HepG2 (cell line): ENCODE measurements around the gene LENEP. TPM values are rescaled to one million over a fixed set of nuclear protein-coding genes. Genes with fewer than 3 reads are reported as not detected.

ENCODE experiments used
- CREB3 ChIP-seq: sonication (generic); formaldehyde crosslinking; IDR thresholded peaks from 2 replicates; pipeline ENCODE4 v1.5.0; 2020; ENCODE audit warnings: missing genetic modification reagents
- CREBL2 ChIP-seq: sonication (generic); formaldehyde crosslinking; IDR thresholded peaks from 2 replicates; pipeline ENCODE4 v1.8.1; 2023; ENCODE audit warnings: missing genetic modification reagents, mild to moderate bottlenecking, borderline replicate concordance
- FOXO1 ChIP-seq: sonication (generic); formaldehyde crosslinking; IDR thresholded peaks from 2 replicates; pipeline ENCODE4 v1.4.0; 2020; ENCODE audit warnings: missing genetic modification reagents
- GATAD2A ChIP-seq: IDR thresholded peaks from 2 replicates; pipeline ENCODE4 v1.6.1; 2016
- MIER3 ChIP-seq: IDR thresholded peaks from 2 replicates; pipeline ENCODE4 v1.6.1; 2016; ENCODE audit warnings: missing compliant biosample characterization, borderline replicate concordance
- NAIF1 ChIP-seq: sonication (generic); formaldehyde crosslinking; IDR thresholded peaks from 2 replicates; pipeline ENCODE4 v1.5.0; 2020; ENCODE audit warnings: mild to moderate bottlenecking, missing genetic modification reagents, borderline replicate concordance
- NR0B2 ChIP-seq: sonication (generic); formaldehyde crosslinking; IDR thresholded peaks from 2 replicates; pipeline ENCODE4 v1.4.0; 2020; ENCODE audit warnings: mild to moderate bottlenecking, missing genetic modification reagents
- RNF2 ChIP-seq: fragments of 450-650 bp; conservative IDR thresholded peaks from 2 replicates; pipeline ENCODE4 v1.6.1; 2016; ENCODE audit warnings: low read depth
- STAG1 ChIP-seq: sonication (generic); formaldehyde crosslinking; IDR thresholded peaks from 2 replicates; pipeline ENCODE4 v1.4.0; 2020; ENCODE audit warnings: missing genetic modification reagents
- TBX3 ChIP-seq: fragments of 450-650 bp; IDR thresholded peaks from 2 replicates; pipeline ENCODE4 v1.6.1; 2017; ENCODE audit warnings: antibody characterized with exemption, mild to moderate bottlenecking, inconsistent platforms, borderline replicate concordance
- TGIF2 ChIP-seq: IDR thresholded peaks from 2 replicates; pipeline ENCODE4 v1.6.1; 2016; ENCODE audit warnings: control low read depth, missing compliant biosample characterization
- ZGPAT ChIP-seq: IDR thresholded peaks from 2 replicates; pipeline ENCODE4 v1.6.1; 2016; ENCODE audit warnings: mild to moderate bottlenecking
- ZNF207 ChIP-seq: fragments of 450-650 bp; IDR thresholded peaks from 2 replicates; pipeline ENCODE4 v1.6.1; 2016; ENCODE audit warnings: antibody characterized with exemption, borderline replicate concordance
- ZNF367 ChIP-seq: sonication (generic); formaldehyde crosslinking; IDR thresholded peaks from 2 replicates; pipeline ENCODE4 v1.4.0; 2020; ENCODE audit warnings: missing genetic modification reagents, borderline replicate concordance
- ZNF513 ChIP-seq: sonication (generic); formaldehyde crosslinking; conservative IDR thresholded peaks from 2 replicates; pipeline ENCODE4 v1.5.0; 2020; ENCODE audit warnings: missing genetic modification reagents
- ZNF609 ChIP-seq: sonication (generic); formaldehyde crosslinking; IDR thresholded peaks from 2 replicates; pipeline ENCODE4 v1.4.0; 2020; ENCODE audit warnings: mild to moderate bottlenecking, missing genetic modification reagents, borderline replicate concordance
- ZSCAN21 ChIP-seq: sonication (generic); formaldehyde crosslinking; IDR thresholded peaks from 2 replicates; pipeline ENCODE4 v1.8.0; 2022; ENCODE audit warnings: mild to moderate bottlenecking, missing genetic modification reagents, moderate library complexity, borderline replicate concordance
- ZSCAN22 ChIP-seq: sonication (generic); formaldehyde crosslinking; IDR thresholded peaks from 2 replicates; pipeline ENCODE4 v1.4.0; 2020; ENCODE audit warnings: mild to moderate bottlenecking, missing genetic modification reagents
- polyA plus RNA-seq, 8 experiments: library from polyadenylated mRNA; depleted of rRNA in 3 of 8; stranded (reverse) in 7 of 8; unstranded in 1 of 8; fragments of >200 nt; fragmentation: Illumina TruSeq in 4 of 8; extraction: Trizol in 4 of 8; gene quantifications; 2 replicates each; pipeline versions ENCODE4 v1.2.1 to v1.2.3, GENCODE V29; 2011 to 2016; ENCODE audit warnings: low read depth in 4 of 8, missing spikeins in 1 of 8, mixed read lengths in 1 of 8; ENCODE audit not compliant: insufficient read depth in 1 of 8
- total RNA-seq, 5 experiments: library from RNA; depleted of rRNA; stranded (reverse); fragments of >200 nt; fragmentation: Illumina TruSeq; extraction: Trizol; gene quantifications; 2 replicates each; pipeline ENCODE4 v1.2.3, GENCODE V29; 2016; ENCODE audit warnings: low read depth in 1 of 5

The LENEP gene
- total and polyA plus RNA-seq, 2 of the 13 experiments (the other 11 are each of a cell fraction or from before 2014, with no cell fraction given): 0.29 TPM; not detected in 1

- TF ChIP-seq ZNF609 (CRISPR knock-in tag) (peak; percentile 68), ZSCAN21 (peak; percentile 64), ZNF207 (no peak), CREBL2 (CRISPR knock-in tag) (no peak), ZGPAT (CRISPR knock-in tag) (peak; percentile 88), NAIF1 (CRISPR knock-in tag) (peak; percentile 83), TBX3 (no peak; the same call in 1 of the 2 replicates), MIER3 (0 out of 2 replicates have a peak, but pooled peaks have one; percentile 34), NR0B2 (CRISPR knock-in tag) (no peak), TGIF2 (no peak), RNF2 (no peak; the same call in 1 of the 2 replicates), ZNF513 (0 out of 2 replicates have a peak, but pooled peaks have one; percentile 87), GATAD2A (CRISPR knock-in tag) (peak; percentile 43; the same call in 1 of the 2 replicates), ZSCAN22 (CRISPR knock-in tag) (no peak), STAG1 (CRISPR knock-in tag) (no peak; the same call in 1 of the 2 replicates), FOXO1 (CRISPR knock-in tag) (peak; percentile 59; the same call in 1 of the 2 replicates), CREB3 (CRISPR knock-in tag) (0 out of 2 replicates have a peak, but pooled peaks have one; percentile 35), ZNF367 (CRISPR knock-in tag) (no peak)
Measured at GRCh38 chr1:154961207-154962155, 31.9 kb upstream of the LENEP start, which contains the start of gene PYGO2 (continued).
